K562 (cell line): ENCODE measurements around the gene NEK5. TPM values are rescaled to one million over a fixed set of nuclear protein-coding genes. Genes with fewer than 3 reads are reported as not detected.

Experiments
- FOSL1 ChIP-seq: fragments of 200-800 bp; sonication (Bioruptor generic); conservative IDR thresholded peaks from 2 replicates; pipeline ENCODE4 v1.6.1; 2016; ENCODE audit warnings: missing genetic modification characterization, missing compliant biosample characterization
- RAD21 ChIP-seq, 2 experiments: fragments of 250-450 bp in 1 of 2; fragments of 450-650 bp in 1 of 2; sonication (Bioruptor Pico) in 1 of 2; formaldehyde crosslinking in 1 of 2; IDR thresholded peaks in 1 of 2; conservative IDR thresholded peaks in 1 of 2; 2 replicates each; pipeline versions ENCODE4 v1.4.0 to v1.8.0; 2020 to 2022; ENCODE audit warnings: mild to moderate bottlenecking in 2 of 2, moderate library complexity in 1 of 2
- RHOXF2B ChIP-seq: fragments of 250-450 bp; sonication (Bioruptor Pico); conservative IDR thresholded peaks from 2 replicates; pipeline ENCODE4 v1.5.1; 2021
- SRF ChIP-seq, 2 experiments: fragments of 250-450, 450-650 bp in 1 of 2; sonication (Bioruptor Pico) in 1 of 2; sonication (generic) in 1 of 2; formaldehyde crosslinking; IDR thresholded peaks; 2 replicates each; pipeline versions ENCODE4 v1.5.0 to v1.5.1; 2020 to 2022; ENCODE audit warnings: mild to moderate bottlenecking in 1 of 2, missing genetic modification reagents in 1 of 2
- TRIM28 ChIP-seq: fragments of 450-650 bp; IDR thresholded peaks from 2 replicates; pipeline ENCODE4 v1.6.1; 2017
- polyA plus RNA-seq, 8 experiments: library from polyadenylated mRNA; depleted of rRNA in 4 of 8; stranded (reverse) in 5 of 8; unstranded in 3 of 8; fragments of >200 nt; fragmentation: Nextera tagmentation in 2 of 8; fragmentation: Illumina TruSeq in 1 of 8; extraction: Ambion mirVana in 2 of 8; extraction: Trizol in 1 of 8; gene quantifications; 2 replicates each; pipeline versions ENCODE4 v1.2.1 to v1.2.3, GENCODE V29; 2011 to 2014; ENCODE audit warnings: inconsistent platforms in 1 of 8, missing spikeins in 1 of 8
- total RNA-seq, 7 experiments: library from RNA; depleted of rRNA in 6 of 7; stranded (reverse); fragments of >200 nt in 6 of 7; fragmentation: Illumina TruSeq in 2 of 7; extraction: Trizol in 2 of 7; gene quantifications; 2 replicates each; pipeline versions ENCODE4 v1.2.1 to v1.2.3, GENCODE V29; 2011 to 2021; ENCODE audit warnings: low replicate concordance in 1 of 7
- TF ChIP-seq, protein P1 (sequence below), 2 experiments: fragments of 450-650 bp; conservative IDR thresholded peaks; 2 replicates each; pipeline ENCODE4 v1.6.1; 2017; ENCODE audit warnings: mild to moderate bottlenecking in 2 of 2, moderate library complexity in 2 of 2
- TF ChIP-seq, protein P2 (sequence below), 2 experiments: fragments of 200-800 bp in 1 of 2; sonication (Bioruptor generic) in 1 of 2; sonication (generic) in 1 of 2; formaldehyde crosslinking in 1 of 2; IDR thresholded peaks in 1 of 2; conservative IDR thresholded peaks in 1 of 2; 2 replicates each; pipeline versions ENCODE4 v1.5.0 to v1.6.1; 2016 to 2020; ENCODE audit warnings: missing compliant biosample characterization in 1 of 2, missing genetic modification characterization in 1 of 2, missing genetic modification reagents in 1 of 2
- TF ChIP-seq, protein P3 (sequence below): fragments of 450-650 bp; formaldehyde crosslinking; IDR thresholded peaks from 2 replicates; pipeline ENCODE4 v1.4.0; 2020; ENCODE audit warnings: mild to moderate bottlenecking, moderate library complexity
- TF ChIP-seq, protein P4 (sequence below): fragments of 450-650 bp; IDR thresholded peaks from 2 replicates; pipeline ENCODE4 v1.6.1; 2016; ENCODE audit warnings: mild to moderate bottlenecking, moderate library complexity

NEK5 gene
- total and polyA plus RNA-seq, 9 of the 15 experiments (the other 6 are each of a cell fraction or from before 2014, with no cell fraction given): 0.09 to 0.44 (median 0.33) TPM

DNA sequence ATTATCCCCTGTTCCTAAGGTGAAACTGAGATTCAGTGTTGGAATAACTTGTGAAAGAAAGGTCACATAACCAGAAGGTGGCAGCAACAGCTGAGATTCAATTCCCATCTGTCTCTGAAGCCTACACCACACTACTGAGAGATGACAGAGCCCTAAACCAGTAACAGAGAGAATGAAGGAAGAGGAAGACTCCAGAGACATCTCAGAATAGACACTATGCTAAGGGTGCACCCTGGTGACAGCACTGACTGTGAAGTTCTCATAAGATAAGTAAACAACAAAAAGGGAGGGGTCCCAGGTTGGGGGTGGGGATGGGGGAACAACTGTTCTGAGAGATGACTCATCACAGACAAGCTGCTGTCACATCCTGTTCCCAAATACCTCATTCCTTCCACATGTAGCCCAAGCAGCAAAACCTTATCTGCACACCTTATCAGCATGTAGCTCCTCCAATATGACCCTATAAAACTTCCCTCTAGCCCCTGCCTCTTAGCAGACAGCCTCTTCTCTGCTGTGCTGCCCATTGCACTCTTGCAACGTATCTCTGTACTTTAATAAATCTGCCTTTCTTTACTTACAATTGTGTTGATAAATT, 57.8 kb downstream of the NEK5 start (continued):
- TF ChIP-seq, protein P1, sequence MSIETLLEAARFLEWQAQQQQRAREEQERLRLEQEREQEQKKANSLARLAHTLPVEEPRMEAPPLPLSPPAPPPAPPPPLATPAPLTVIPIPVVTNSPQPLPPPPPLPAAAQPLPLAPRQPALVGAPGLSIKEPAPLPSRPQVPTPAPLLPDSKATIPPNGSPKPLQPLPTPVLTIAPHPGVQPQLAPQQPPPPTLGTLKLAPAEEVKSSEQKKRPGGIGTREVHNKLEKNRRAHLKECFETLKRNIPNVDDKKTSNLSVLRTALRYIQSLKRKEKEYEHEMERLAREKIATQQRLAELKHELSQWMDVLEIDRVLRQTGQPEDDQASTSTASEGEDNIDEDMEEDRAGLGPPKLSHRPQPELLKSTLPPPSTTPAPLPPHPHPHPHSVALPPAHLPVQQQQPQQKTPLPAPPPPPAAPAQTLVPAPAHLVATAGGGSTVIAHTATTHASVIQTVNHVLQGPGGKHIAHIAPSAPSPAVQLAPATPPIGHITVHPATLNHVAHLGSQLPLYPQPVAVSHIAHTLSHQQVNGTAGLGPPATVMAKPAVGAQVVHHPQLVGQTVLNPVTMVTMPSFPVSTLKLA (conservative IDR thresholded peaks at IDR 0.05): 0 out of 4 replicates have a peak, but pooled peaks of 1 of the 2 experiments have one; percentile 25
- TF ChIP-seq FOSL1 (tag): peak; percentile 86
- TF ChIP-seq, protein P2, sequence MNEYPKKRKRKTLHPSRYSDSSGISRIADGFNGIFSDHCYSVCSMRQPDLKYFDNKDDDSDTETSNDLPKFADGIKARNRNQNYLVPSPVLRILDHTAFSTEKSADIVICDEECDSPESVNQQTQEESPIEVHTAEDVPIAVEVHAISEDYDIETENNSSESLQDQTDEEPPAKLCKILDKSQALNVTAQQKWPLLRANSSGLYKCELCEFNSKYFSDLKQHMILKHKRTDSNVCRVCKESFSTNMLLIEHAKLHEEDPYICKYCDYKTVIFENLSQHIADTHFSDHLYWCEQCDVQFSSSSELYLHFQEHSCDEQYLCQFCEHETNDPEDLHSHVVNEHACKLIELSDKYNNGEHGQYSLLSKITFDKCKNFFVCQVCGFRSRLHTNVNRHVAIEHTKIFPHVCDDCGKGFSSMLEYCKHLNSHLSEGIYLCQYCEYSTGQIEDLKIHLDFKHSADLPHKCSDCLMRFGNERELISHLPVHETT (CRISPR knock-in tag; conservative IDR thresholded peaks at IDR 0.05 in 1 of 2, IDR thresholded peaks at IDR 0.05 in 1 of 2): no peak
- no peak for TF ChIP-seq RHOXF2B
- TF ChIP-seq, protein P3, sequence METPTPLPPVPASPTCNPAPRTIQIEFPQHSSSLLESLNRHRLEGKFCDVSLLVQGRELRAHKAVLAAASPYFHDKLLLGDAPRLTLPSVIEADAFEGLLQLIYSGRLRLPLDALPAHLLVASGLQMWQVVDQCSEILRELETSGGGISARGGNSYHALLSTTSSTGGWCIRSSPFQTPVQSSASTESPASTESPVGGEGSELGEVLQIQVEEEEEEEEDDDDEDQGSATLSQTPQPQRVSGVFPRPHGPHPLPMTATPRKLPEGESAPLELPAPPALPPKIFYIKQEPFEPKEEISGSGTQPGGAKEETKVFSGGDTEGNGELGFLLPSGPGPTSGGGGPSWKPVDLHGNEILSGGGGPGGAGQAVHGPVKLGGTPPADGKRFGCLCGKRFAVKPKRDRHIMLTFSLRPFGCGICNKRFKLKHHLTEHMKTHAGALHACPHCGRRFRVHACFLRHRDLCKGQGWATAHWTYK: no peak
- TF ChIP-seq TRIM28: peak; percentile 52; the same call in 1 of the 2 replicates
- TF ChIP-seq SRF (CRISPR knock-in tag; IDR thresholded peaks at IDR 0.05): no peak
- TF ChIP-seq, protein P4, sequence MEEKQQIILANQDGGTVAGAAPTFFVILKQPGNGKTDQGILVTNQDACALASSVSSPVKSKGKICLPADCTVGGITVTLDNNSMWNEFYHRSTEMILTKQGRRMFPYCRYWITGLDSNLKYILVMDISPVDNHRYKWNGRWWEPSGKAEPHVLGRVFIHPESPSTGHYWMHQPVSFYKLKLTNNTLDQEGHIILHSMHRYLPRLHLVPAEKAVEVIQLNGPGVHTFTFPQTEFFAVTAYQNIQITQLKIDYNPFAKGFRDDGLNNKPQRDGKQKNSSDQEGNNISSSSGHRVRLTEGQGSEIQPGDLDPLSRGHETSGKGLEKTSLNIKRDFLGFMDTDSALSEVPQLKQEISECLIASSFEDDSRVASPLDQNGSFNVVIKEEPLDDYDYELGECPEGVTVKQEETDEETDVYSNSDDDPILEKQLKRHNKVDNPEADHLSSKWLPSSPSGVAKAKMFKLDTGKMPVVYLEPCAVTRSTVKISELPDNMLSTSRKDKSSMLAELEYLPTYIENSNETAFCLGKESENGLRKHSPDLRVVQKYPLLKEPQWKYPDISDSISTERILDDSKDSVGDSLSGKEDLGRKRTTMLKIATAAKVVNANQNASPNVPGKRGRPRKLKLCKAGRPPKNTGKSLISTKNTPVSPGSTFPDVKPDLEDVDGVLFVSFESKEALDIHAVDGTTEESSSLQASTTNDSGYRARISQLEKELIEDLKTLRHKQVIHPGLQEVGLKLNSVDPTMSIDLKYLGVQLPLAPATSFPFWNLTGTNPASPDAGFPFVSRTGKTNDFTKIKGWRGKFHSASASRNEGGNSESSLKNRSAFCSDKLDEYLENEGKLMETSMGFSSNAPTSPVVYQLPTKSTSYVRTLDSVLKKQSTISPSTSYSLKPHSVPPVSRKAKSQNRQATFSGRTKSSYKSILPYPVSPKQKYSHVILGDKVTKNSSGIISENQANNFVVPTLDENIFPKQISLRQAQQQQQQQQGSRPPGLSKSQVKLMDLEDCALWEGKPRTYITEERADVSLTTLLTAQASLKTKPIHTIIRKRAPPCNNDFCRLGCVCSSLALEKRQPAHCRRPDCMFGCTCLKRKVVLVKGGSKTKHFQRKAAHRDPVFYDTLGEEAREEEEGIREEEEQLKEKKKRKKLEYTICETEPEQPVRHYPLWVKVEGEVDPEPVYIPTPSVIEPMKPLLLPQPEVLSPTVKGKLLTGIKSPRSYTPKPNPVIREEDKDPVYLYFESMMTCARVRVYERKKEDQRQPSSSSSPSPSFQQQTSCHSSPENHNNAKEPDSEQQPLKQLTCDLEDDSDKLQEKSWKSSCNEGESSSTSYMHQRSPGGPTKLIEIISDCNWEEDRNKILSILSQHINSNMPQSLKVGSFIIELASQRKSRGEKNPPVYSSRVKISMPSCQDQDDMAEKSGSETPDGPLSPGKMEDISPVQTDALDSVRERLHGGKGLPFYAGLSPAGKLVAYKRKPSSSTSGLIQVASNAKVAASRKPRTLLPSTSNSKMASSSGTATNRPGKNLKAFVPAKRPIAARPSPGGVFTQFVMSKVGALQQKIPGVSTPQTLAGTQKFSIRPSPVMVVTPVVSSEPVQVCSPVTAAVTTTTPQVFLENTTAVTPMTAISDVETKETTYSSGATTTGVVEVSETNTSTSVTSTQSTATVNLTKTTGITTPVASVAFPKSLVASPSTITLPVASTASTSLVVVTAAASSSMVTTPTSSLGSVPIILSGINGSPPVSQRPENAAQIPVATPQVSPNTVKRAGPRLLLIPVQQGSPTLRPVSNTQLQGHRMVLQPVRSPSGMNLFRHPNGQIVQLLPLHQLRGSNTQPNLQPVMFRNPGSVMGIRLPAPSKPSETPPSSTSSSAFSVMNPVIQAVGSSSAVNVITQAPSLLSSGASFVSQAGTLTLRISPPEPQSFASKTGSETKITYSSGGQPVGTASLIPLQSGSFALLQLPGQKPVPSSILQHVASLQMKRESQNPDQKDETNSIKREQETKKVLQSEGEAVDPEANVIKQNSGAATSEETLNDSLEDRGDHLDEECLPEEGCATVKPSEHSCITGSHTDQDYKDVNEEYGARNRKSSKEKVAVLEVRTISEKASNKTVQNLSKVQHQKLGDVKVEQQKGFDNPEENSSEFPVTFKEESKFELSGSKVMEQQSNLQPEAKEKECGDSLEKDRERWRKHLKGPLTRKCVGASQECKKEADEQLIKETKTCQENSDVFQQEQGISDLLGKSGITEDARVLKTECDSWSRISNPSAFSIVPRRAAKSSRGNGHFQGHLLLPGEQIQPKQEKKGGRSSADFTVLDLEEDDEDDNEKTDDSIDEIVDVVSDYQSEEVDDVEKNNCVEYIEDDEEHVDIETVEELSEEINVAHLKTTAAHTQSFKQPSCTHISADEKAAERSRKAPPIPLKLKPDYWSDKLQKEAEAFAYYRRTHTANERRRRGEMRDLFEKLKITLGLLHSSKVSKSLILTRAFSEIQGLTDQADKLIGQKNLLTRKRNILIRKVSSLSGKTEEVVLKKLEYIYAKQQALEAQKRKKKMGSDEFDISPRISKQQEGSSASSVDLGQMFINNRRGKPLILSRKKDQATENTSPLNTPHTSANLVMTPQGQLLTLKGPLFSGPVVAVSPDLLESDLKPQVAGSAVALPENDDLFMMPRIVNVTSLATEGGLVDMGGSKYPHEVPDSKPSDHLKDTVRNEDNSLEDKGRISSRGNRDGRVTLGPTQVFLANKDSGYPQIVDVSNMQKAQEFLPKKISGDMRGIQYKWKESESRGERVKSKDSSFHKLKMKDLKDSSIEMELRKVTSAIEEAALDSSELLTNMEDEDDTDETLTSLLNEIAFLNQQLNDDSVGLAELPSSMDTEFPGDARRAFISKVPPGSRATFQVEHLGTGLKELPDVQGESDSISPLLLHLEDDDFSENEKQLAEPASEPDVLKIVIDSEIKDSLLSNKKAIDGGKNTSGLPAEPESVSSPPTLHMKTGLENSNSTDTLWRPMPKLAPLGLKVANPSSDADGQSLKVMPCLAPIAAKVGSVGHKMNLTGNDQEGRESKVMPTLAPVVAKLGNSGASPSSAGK: no peak
- TF ChIP-seq RAD21 (CRISPR knock-in tag; conservative IDR thresholded peaks at IDR 0.05 in 1 of 2, IDR thresholded peaks at IDR 0.05 in 1 of 2): peak in 1 of 2 experiments; percentile 73; a peak in 3 of 4 replicates
